DMS79 (cell line): ENCODE measurements around the gene DAZL.
A peak's percentile ranks its signal among the peaks of the same experiment; 100 is the strongest.

Source experiments
- DNase-seq: peaks from one replicate; lab custom pipeline; 2025; lab: John Stamatoyannopoulos, UW

DAZL gene

GRCh38 chr3:16595778-16596177 lies 9.4 kb downstream of the DAZL start:
- no peak for DNase-seq

GRCh38 chr3:16589867-16590624 lies 15.2 kb downstream of the DAZL start:
- DNase-seq: no peak

GRCh38 chr3:16589120-16589519 lies 16.1 kb downstream of the DAZL start:
- DNase-seq: no peak

DNA sequence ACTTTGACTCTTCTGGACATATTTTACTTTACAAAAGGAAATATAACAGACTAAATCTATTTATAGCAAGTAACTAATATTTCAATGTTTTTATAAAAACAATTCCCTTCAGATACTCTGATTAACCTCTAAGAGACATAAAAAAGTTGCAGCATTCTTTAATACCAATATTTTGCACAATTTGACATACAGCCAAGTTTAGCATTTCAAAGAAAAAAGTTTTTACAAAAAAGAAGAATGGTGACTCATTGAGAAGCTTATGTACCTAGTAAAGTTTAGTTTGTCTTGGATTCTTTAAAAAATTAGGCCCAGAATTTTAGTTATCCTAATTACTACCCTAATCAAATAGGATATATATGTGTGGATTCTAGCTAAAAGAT lies 17.6 kb downstream of the DAZL start:
- DNase-seq: no peak

DNA sequence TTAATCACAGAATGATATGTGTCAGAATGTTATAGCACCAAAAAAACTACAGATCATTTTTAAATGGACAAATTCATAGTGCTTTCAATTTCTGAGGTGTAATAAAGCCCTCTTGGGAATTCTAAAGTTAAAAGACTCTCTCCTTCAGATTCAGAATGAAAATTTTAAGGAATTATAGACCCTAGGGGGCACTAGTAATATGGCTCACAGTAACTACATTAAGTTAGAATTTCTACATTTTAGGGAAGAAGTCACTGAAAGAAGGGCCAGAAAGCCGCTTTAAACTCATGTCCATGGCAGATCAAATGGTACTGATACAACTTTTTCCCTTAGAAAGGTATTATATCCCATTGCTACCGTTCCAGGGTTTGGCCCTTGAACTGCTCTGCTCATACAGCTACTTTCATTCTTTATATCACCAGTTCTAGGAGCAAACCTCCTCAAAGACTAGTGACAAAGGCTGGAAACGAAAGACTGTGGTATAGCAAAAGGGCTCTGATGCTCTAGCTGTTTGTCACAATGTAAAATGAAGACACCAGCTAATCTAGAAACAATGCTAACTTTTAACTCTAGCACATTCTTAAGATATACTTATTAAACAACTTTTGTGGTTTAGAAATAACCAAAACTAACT lies 18.1 kb downstream of the DAZL start:
- no peak for DNase-seq

DNA sequence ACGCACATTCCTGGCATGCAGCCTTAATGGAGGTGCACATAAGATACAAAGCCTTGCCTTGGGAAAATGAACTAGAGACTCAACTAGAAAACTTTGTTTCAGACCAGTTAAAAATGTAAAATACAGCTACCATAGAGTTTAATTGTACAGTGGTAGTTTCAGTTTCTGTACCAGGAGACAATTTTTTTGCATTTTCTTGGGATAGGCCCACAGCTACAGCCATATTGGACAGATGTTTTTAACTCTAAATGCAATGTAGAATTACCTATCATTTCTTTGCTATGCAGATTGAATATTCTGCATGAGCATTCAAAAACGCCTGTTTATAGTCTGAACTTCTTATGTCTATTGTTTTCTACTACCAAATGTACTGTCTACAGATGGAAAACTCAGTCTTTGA lies 20.3 kb downstream of the DAZL start:
- DNase-seq: no peak

DNA sequence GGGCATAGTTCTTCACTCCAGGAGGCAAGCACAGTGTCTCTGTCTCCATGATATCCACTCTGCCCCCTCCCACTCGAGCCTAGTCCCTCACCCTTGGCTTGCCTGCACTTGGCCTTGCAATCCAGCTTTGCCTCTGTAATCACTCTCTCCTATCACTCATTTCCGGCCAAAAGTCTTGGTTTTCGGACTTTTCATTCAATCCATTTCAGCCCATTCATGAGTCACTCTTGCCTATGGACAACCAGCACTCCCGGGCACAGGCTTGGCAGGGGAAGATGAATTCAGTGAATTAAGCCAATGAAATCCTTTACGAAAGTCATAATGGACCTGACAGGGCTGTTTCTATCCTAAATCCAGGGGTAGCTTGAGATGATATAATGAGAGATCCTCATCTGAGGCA lies 21.7 kb downstream of the DAZL start:
- DNase-seq: no peak

DNA sequence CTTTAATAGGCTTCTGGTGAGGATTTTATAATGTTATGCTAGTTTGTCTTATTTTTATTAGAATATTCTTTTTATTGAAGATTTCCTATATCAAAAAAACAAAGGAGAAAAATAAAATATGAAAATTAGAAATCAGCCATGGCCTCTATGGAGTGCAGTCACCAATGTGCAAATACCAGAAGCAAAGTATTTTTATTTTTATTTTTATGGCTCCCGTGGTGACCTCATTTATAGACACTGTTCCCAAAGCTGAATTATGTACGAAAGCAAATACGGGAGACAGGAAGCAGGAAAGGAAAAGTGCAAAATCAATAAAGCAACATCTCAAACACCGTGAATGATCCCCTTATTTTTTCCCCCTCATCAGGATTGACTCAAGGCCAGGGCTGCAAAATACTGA lies 35.1 kb downstream of the DAZL start:
- no peak for DNase-seq

DNA sequence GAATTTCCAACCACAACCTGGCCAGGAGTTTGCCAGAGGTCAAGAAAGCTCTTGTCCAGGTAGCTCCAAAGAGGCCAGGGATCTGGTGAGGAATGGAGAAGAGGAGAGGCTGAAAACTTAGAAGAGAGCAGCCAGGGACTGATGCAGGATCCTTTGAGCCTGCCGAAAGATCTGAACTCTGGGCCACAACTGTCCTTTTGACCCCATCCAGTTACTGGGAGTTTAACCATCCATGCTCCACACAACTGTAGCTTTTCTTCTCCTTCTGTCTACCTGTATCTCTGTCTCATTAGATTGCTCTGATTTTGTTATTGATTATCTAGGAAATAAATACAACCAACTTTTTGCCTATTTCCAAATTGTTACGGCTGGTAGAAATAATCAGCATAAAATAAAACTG lies 36.7 kb downstream of the DAZL start:
- DNase-seq: no peak

GRCh38 chr3:16568115-16568514 lies 37.1 kb downstream of the DAZL start:
- no peak for DNase-seq

- no peak for DNase-seq
Measured at GRCh38 chr3:16559653-16560365, 45.4 kb downstream of the DAZL start.

DNA sequence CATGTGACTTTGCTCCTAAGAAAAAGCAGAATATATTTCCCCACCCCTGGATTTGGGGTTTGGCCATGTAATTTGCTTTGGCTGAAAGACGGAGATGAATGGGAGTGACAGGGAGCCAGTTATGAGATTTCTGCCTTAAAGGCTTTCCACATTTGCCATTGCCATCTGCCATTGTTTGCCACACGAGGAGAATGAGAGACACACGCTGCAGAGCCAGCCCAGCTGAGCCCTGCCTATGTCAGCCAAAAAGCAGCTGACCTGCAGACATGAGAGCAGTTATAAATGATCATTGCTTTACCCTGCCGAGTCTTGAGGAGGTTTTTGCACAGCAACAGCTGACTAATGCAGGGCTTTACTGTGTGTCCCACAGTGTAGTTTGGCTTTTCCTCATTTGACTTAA lies 51.1 kb downstream of the DAZL start:
- no peak for DNase-seq

DNA sequence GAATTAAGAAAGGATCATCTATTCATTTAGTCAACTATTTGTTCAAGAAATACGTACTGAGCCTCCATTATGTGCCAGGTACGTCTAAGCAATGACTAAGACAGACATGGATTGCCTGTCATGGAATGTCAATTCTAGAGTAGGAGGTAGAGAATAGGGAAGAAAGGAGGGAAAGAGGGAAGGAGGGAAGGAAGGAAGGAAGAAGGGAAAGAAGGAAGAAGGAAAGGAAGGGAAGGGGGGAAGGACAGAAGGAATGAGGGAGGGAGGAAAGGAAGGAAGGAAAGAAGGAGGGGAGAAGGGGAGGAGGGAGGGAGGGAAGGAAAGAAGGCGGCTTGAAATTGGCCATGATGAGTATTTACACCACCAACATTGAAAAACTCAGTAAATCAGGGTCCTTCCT lies 52.5 kb downstream of the DAZL start:
- no peak for DNase-seq

DNA sequence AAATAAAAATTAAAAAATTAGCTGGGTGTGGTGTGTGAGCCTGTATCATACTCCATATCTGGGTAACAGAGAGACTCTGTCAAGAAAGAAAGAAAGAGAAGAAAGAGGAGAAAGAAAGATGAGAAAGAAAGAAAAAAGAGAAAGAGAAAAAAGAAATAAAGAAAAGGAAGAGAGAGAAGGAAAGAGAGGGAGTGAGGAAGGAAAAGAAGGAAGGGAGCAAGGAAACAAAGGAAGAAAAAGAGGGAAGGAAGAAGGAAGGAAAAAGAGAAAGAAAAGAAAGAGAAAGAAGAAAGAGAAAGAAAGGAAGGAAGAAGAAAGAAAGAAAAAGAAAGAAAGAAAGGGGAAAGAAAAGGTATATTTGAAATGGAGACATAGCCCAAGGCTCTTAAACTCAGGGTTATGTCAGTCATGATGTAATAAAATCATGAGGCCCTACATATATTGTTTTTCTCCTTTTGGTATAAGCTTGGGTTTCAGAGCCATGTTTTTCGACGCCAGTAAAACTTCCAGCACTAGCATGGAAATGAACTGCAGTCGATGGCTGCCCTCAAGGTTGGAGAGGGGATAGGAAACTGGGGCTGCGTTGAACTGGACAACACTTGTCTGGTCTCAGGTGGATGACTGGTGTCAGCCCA lies 53.8 kb downstream of the DAZL start:
- no peak for DNase-seq

DNA sequence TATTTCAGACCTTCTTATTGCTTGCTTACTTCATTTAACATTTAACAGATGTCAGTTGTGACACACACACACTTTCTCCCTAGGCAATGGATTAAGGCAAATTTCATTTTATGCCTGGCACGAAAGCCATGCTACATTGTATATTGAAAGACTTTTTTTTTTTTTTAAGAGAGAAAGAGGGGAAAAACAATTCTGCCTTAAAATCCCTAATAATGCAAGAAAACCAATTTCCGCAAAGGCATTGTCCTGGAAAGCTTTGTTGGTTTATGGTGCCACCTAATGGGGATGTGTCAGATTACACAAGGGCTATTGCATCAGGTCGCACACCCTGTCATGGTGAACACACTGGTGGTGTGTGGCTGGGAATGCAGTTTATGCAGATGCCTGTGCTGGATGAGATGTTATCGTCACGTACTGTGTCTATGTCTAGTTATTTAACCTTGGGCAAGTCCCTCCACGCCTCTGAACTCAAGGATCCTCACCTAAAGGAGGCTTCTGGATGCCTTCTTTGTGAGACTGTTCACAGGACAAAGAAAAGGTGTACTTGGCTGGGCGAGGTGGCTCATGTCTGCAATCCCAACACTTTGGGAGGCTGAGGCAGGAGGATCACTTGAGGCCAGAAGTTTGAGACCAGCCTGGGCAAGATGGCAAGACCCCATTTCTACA lies 54.4 kb downstream of the DAZL start:
- peak; percentile 57 for DNase-seq

GRCh38 chr3:16550305-16550675 lies 54.9 kb downstream of the DAZL start:
- no peak for DNase-seq

DNA sequence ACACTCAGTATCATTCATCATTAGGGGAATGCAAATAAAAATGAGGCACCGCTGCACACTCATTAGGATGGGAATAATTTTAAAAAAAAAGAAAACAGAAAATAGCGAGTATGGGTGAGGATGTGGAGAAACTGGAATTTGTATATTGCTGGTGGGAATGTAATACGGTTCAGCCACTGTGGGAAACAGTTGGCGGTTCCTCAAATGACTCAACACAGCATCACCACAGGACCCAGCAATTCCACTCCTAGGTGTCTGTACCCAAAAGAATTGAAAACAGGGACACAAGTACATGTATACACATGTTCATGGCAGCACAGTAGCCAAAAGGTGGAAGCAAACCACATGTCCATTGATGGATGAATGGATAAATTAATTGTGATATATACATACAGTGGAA lies 56.5 kb downstream of the DAZL start:
- no peak for DNase-seq

DNA sequence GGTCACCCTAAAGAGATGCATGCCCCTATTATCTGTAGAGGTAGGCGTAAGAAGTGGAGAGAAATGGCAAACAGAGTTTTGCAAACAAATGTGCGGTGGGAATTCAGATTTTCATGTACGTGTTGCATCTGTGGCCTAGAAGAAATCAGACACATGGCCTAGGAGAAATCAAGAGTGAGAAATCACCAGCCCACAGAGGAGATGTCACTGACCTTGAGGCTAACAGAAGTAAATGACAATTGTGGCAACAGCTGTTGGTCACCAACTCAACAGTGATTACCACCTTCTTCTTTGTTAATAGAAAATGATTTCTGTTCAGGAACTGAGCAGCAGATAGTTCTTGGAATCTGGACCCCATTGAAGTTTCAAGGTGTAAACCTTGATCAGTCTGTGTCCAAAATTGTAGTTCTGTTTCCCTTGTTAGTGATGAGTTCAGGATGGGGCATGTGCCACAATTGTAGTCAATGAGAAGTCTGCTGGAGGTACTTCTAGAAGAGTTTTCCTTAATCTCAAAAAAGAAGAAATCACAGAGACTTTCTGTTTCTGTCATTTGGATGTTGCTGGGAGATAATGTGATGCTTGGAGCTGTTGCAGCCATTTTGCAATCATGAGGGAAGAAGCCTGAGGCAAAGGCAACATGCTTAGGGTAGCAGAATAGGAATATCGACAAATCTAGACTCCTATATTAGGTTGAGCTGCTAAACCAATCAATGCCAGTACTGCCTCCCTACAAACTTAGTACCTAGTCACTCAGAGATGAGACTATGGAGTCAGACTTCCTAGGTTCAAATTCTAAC lies 57.5 kb downstream of the DAZL start:
- DNase-seq: no peak

DNA sequence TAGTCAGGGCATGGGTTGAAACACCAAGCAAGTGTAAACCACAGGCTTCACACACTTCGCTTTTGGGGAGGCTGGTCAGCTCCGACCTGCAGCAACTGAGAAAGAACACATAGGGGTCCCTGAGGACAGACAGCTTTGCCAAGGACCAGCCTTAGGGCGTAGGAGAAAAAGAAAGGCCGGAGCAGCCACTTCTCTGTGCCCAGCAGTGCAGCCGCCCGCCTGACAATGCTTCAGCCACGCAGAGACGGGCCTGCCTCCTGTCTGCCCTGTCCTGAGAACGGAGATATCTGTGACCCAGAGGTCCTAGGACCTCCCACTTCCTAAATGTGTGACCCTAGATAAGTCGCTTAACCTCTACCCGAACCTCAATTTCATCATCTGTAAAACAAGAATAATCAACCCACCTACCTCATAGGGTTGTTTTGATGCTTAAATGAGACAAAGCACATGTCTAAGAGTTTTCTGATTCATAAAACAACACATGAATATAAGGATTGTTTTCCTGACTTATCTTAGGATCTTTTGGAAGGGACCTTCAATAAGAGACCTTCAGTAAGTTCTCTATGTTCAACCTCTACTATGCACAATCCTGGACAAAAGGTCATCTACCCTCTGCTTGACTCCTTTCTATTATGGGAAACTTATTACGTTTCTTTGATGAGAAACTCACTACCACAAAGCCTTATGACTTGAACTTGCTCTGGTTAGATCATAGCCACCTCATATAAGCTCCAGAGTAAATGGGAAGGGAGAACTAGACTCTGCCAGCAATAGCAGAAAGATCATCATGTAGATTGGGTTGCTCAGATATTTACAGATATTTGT lies 58.8 kb downstream of the DAZL start:
- no peak for DNase-seq

GRCh38 chr3:16545413-16546185 lies 59.6 kb downstream of the DAZL start:
- DNase-seq: no peak
